Measurements from ENCODE around the gene APMAP.
"Not testable (repeated sequence)": the region's sequence is repeated elsewhere in the genome, so short reads cannot be mapped to it uniquely, and the experiment has no call there.

The APMAP gene

DNA sequence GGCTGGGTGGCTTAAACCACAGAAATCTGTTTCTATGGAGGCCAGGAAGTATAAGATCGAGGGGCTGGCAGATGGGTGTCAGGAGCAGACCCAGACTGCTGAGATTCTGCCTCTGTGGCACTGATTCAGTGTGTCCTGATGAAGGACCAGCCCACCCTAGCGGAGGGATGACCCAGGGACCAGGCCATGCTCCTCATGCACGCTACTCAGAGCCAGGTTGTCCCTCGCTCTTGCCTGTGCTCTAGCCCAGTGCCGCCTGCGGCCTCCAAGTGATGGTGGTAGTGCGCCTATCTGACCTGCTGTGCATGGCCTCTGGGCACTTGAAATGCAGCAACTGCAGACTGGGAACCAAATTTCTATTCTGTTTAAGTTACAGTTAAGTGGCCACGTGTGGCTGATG, 13.1 kb upstream of the APMAP start:
- no peak for DNase-seq

DNA sequence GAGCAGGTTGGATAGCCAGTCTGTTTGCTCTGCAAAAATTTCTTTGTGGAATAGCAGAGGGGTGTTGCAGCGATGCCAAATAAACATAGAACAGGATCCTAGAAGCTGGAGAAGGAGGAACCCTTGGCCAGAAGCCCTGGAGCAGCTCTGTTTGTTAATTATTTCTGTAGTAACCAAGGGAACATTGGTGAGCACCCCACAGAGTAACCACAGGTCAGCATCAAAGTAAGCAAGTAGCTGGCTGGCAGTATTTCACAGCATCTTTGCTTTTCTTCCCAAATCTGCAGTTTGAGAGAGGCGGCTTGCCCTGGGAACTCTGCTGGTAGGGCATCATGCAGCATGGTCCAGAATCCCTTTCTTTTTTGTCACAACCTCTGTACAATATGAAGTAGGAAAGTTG, 12.7 kb upstream of the APMAP start:
- no peak for DNase-seq

DNA sequence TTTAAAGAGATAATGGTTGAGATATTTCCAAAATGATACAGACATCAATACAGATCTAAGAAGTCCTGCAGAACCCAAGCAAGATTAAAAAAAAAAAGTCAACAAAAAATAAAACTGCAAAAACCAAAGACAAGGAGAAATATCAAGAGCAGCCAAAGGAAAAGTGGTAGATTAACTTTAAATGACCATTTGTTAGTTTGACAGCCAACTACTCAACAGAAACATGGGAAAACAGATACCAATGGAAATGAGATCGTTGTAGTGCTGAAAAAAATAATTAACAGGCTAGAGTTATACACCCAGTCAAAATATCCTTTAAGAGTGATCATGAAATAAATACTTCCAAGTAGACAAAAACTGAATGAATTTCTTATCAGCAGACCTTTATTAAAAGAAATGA, 10.5 kb upstream of the APMAP start:
- no peak for DNase-seq

DNA sequence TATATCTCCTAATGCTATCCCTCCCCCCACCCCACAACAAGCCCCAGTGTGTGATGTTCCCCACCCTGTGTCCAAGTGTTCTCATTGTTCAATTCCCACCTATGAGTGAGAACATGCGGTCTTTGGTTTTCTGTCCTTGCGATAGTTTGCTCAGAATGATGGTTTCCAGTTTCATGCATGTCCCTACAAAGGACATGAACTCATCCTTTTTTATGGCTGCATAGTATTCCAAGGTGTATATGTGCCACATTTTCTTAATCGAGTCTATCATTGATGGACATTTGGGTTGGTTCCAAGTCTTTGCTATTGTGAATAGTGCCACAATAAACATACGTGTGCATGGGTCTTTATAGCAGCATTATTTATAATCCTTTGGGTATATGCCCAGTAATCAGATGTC, 8.8 kb upstream of the APMAP start:
- DNase-seq: not testable (repeated sequence)

DNA sequence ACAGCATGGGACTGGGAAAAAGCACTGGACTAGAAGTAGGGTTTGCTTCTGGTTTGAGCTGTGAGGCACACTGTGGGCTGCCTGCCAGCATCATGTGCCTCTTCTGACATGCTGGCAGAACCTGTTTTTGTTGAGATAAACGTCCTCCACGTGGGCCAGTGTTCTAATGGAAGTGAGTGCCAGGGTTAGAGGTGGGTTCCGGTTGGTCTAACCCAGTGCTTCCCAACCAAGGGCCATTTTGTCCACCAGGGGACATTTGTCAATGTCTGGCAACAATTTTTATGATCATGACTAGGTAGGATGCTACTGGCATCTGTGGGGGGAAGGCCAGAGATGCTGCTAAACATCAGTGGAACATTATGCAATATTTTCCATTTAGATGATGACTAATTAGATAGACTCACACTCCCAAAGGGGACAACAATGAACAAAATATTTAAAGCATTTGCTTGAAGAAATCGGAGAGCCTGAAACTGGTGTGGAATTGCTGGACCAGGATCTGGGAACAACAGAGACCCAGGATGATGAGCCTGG, 7.8 kb upstream of the APMAP start:
- DNase-seq: no peak

DNA sequence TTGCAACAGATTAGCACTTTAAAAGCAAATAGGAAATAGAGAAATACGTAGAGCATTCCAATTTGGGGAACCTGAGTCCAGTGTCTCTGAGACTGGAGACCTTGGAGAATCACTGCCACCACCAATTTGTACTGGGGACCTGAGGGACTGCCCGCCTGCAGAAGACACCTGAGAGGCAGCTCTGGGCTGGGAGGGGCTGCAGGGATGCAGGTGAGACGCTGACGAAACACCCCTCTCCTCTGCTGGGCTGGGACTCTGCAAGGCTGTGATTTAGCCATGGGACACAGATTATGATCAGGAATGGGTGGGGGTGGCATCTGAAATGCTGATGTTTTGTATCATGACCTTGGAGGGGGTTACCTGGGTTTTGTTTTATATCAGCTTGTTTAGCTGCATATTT, 7.0 kb upstream of the APMAP start:
- DNase-seq: no peak

DNA sequence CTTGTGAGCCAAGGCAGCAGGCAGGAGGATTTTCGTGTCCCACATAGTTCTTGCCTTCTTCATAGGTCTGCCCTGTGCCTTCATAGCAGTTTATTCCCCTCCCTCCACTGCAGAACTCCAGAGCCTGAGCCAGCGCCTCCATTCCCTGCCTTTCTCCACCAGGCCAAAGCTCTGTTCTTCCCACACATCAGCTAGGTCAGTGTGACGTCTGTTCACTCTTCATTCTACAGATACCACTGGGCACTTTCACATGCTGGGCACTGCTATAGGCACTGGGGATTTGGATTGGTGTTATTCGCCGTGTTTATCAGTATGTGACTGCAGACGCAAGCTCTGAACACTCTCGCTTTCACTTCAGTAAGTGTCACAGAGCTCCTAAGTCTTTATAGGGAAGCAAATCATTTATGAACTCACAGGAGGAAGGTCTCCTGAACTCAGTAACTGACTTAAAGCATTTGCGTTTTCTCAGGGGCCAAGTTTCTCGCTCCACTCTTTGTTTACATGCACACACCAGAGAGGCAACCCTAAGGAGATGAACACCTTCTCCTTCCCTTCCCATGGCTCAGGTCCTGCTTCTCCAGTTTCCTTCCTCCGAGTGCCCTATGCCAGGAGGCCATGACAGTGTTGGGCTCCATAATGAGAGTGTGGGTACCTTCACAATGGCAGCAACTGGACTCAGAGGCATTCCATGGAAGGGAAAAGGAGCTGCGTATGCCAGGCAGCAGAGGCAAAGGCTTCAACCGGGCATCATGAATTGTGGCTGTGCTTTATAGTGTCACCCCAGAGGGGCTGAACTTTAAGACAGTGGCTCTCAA, 6.3 kb upstream of the APMAP start:
- no peak for DNase-seq

DNA sequence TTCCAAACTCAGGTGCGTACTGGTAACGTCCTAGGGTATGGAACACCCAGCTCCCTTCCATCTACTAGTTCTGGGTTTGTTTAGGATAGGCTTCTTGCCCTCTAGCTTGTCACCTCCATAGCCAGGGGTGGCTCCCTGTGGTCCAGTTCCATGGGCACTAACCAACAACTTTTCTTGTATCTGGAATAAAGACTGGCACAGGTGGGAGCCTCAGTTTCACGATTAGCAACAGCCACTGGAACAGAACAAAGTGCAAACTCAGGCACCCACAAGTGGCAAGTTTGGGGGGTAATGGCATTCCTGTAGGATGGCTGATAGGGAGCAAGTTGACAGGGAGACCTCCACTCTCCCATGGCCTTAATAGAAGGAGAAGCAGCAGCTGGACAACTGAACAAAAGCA, 5.6 kb upstream of the APMAP start:
- DNase-seq: no peak

DNA sequence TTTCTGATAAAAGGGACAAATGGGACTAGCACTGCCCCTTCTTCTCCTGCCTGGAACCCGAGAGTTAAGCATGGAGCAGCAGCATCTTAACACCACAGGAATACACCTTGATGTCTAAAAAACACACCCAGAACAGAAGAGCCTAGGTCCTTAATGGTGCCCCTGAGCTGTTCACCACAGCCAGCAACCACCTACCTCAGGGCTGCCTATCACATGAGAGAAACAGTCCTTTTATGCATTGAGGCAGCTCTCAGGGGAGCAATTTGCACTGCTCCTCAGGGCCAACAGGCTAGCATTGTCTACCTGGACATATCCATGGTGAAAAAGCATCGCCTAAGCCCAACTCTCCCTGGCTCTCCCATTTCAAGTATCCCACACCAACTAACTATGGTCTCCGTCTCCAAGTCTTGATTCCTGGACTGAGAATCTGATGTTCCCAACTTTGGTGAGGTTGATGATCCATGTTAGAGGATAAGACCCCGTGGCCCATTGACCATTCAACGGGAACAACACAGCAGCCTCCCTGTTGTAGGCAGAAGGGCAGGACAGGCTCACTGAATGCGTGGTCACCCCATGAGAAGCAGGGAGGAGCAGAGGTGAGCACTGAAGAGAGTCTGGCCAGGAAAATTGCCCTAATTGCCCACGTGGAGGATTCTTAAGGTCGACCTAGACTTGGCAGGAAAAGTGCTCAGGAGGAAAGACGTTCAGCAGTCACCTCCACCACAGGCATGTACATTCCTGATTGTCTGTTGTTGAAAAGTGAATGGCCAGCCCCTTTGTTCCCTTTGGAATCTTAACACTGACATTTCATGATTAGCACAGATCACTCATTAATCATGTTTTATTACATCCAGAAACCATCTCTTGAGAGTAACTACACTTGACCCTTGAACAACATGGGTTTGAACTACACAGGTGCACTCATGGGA, 4.2 kb upstream of the APMAP start:
- DNase-seq: no peak

DNA sequence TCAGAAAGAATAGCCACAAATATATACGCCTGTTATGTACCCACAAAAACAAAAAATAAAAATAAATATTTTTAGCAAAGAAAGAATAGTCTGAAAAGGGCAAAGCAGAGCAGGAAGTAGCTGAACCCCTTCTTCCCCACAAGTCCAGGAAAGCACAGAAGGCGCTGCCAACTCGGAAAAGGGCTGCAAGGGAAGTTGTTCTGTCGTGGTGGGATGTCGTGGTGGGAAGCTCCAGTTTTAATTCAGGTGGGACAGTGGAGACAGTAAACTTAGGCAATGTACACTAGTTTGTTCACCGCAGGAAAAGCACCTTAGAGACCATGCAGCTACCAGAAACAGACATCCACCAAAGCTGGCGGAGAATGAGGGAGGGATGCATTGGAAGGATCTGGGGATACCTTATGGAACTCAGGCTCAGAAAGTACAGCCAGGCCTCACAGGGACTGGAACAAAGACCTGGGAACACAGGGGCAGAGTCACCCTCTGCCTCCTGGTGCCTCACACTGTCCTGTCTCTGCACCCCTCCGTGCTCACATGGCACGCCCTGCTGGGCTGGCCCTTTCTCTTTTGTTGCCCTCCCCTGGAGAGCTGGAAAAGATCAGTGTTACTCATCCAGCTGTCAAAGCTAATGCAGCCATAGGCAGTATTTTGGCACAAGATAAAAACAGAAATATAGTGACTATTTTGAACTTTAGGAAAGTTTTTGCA, 3.3 kb upstream of the APMAP start:
- no peak for DNase-seq

DNA sequence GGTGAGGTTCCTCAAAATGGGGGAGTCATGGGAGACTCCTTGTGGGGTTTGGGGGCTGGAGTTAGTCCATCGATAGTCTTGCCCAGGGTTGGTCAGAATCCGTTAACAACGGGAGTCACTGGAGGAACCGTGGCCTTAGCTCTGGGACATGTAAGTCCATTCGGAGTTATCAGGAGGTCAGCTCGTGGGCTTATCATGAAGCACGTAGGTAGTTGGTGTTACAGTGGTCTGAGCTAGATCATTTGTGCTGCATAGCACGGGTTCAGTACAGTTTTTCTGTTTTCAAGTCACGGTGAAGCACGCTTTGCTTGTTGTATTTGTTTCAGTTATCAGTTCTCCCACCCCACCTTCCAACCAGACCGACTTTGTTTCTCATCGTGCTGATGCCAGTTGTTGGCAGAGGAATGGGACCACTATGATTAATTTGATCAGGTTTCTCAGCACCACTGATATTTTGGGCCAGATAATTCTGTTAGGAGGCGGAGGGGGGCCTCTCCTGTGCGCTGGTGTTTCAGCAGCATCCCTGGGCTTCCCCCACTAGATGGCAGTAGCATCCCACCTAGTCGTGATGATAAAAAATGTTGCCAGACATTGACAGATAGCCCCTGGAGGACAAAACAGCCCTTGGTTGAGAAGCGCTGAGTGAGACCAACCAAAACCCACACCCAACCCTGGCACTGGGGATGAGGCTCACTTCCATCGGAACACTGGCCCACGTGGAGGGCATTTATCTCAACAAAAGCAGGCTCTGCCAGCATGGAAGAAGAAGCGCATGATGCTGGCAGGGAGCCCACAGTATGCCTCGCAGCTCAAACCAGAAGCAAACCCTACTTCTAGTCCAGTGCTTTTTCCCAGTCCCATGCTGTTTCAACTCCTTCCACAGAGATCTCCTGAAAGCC, 2.2 kb upstream of the APMAP start:
- peak; percentile 51 to 68 for DNase-seq

DNA sequence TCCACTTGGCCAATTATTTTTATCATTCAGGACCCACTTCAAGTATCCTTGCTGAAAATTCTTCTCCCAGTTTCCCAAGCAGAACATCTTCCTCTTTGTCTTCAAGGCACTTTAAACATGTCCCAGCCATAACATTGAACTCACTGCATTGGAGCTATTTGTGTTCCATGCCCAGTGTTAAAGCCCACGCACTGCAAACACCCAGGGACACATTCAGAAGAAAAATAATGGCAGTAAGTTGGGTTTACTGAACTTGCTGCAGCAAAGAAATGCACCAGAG, 1.6 kb upstream of the APMAP start:
- DNase-seq: no peak

DNA sequence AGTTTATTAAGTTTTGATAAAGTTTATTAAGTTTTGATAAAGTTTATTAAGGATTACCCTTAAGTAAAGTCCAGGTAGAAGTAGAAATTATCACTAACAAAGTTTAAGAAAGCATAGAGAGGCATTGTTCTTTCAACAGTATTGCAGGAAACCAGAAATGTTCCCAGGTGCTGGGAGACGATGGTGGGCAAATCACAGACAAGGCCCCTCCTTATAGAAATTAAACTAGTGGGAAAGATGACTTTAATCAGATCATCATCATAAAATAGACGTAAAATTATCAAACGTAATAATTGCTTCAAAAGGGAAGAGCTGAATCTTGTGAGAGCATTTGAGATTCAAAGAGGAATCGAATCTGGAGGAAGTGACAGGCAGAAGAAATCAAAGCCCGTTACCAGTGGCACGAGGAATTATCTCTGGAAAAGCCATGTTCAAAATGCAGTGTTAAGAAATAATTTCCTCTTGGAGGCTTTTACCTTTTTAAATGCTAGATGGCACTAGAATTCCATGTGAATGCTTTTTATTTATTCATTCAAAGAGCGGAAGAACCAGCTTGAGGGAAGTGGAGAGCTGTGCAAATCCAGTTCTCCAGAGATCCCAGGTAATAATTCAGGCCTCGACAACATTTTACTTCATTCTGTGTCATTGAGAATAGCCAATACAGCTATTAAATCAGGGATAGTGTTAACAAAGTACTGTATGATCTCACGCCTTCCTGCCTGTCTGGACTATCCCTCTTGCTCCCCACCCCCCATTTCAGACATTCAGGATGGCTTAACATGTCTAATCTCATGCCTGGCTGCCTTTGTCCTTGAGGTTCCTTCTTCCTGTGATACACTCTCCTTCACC, 1.0 kb upstream of the APMAP start:
- peak in 1 of 2 experiments; percentile 22 for DNase-seq

DNA sequence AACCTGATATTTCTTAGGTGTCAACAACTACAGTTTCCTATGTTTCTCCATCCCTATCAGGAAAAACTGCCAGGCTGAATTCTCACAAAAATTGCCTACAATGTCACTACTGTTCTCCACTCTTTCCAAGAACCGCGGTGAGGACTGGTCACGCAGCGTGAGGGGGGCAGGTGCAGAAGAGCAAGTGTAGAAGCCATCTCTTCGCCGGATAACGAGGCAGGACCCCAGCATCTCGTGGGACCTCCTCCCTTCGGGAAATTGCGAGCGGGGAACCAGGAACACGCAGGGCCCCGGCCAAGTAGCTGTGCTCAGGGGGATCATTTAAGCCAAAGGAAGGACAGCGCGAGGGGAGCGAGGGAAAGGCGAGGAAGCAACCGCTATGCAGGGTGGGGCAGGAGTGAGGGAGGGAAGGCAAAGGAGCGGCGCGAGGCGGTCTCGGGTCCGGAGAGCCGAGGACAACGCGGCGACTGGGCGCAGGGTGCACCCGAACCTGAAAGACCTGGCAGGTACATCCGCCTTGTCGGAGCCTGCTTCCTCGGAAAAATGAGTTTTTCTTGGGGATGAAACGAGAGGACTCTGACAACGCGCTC, 559 bp downstream of the APMAP start:
- no peak for DNase-seq

DNA sequence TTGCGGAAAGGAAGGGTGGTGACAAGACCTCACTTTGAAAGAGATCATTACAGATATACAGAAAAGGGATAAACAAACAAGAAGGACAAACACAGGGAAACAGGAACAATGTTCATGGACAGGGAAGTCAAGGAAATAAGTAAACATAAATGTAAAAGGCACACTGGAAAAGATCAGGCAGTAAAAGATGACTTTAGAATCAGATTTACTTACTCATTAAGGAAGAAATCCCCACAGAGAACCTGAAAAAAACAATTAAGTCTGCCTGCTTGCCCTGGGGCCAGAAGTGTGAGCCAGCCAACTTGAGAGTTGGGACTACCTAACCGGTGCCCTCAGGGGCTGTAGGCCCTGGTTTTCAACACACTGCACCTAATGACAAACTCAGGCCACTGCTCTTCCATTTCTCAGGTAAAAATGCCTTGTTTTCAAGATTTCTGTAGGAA, 1.7 kb downstream of the APMAP start:
- DNase-seq: no peak

DNA sequence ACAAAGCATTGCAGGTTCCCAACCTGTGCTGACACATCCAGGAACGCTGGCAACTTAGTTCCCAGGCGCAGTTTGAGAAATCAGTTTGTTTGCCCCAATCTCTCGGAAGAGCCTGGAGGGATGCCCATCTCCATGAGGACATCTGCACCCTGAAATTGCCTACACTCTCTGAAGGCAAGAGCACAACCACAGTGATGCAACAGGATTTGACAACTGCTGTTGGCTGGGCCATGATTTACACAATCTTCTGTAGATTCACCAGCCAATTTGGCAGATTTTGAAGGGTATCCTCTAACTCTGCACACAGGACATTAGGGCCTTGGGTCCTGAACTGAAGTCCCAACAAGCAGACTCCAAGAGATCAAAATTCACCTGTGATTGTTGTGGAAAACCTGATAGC, 3.4 kb downstream of the APMAP start:
- peak; percentile 70 to 71 for DNase-seq

DNA sequence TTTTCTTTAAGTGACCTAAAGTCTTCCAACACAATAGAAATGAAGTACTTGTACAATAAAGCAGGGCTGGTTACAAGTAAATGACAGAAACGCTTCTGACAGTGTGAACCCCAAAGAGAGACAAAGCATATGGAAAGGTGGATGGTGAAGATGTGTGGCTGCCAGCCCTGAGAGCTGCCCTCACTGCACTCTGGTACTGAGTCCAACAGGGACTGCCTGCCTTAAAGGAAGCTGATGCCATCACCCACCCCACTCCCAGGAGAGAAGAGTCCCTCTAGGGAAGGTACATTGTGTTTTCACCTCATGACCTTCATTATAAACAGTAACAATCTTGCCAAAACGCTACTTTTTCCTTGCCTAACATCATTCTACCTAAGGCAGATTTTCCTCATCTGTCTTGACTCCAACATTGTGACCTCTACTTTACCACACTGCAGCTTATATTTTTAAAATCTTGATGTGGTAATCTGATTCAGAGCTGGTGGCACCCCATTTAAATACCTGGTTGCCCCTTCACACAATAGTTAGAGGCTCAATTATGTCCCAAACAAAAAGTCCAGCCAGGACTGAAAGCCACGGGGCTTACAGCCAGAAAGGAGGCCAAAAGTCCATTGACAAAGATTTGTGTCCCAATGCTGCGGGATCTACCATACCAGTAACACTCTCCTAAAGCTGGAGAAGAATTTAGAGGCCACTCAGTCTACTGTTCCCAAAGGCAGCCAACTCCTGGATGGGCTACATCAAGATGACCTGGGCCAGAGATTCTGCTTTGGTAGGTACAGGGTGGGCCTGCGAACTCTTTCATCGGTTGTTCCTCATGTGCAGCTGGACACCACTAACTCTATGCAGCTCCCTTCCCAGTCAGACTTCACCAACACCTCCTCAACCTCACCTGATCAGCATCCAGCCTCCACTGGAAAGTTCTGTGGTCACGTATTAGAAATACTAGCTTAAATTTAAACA, 4.4 kb downstream of the APMAP start:
- no peak for DNase-seq

DNA sequence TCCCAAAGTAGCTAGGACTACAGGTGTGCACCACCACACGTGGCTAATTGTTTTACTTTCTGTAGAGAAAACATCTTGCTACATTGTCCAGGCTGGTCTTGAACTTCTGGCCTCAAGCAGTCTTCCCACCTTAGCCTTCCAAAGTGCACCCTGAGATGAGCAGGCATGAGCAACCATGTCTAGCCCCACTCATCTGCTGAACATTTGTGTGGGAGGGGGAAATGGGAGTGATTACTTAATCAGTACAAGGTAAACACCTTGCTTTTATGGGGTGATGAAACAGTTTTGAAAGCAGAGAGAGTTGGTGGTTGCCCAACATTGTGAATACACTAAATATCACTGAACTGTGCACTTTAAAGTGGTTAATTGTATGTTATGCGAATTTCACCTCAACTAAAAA, 5.3 kb downstream of the APMAP start:
- peak; percentile 5 to 12 for DNase-seq

DNA sequence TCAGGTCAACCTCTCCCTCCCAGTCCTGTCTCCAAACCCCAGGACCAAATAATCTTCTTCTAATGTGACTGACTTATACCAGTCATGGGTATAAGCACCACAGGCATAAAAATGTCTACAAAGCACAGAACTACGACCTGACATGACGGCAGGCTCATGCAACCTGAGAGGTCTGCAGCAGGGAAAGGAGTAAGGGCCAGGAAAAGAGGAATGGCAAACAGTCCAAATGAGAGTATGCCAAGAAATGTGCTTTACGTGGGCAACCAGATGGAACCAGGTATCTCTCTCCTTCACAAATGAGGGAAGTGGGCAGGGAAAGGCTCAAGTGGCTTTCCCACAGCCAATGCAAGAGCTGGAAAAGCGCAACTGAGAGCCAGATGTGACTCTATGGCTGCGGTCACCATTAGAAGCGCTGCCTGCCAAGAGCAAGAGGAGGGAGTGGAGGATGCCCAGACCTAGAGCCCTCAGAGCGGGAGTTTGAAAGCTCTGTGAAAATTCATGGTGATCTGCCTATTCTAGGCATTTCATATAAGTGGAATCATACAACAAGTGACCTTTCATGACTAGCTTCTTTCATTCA, 6.0 kb downstream of the APMAP start:
- DNase-seq: no peak

Measured in AML-193 (cell line).